ENCODE results near the gene PEF1. TPM values are rescaled to one million over a fixed set of nuclear protein-coding genes. Genes with fewer than 3 reads are reported as not detected.
A peak's percentile ranks its signal among the peaks of the same experiment; 100 is the strongest.

The PEF1 gene
- total and polyA plus RNA-seq, 7 donors, result 52.9 to 87.4 (median 66.4) TPM

DNA sequence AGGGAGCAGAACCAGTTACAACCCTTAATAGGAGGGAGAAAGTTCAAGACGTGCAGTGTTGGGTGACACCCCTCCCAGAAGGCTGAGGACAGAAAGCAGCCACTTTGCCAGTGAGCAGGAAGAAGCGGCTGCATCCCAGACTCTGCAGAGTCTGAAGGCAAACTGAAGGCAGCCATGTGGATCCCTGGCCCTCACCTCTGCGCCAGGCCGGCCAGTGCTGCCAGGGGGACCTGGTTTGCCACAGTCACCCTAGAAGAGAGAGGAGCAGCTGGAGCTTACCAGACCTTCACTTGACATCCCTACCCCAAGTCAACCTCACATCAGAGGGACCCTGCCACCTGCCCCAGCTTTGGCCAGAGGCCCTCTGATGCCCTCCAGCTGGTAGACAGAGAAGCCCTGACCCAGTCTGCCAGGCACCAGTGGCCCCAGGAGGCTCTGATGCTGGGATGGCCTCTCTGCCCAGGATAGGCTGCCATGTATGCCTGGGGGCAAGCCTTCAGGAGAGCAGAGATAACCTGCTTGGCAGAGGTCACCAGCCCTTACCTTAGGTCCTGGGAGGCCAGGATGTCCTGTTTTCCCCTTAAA lies 16.3 kb upstream of the PEF1 start:
- intact Hi-C loops (cut with DNase I), result loop anchor here (10.0 kb wide), 1 partner anchor 304 kb away; no protein-coding TSS in a partner anchor
- no peaks in the 10 kb centered on the region for H3K9me3 ChIP-seq
- 90 to 92% methylated on average over 4 of the region's 4 CpGs for whole genome bisulfite sequencing, 2 donors
- no peaks in the 10 kb centered on the region for H3K27me3 ChIP-seq
- peaks cover 0 to 68% (median 14%) of the 10 kb centered on the region in 4 donors for H3K36me3 ChIP-seq
- no peak overlapping the region for H3K4me3 ChIP-seq
- TF ChIP-seq POLR2A (IDR thresholded peaks at IDR 0.05), result no peak
- no peak for TF ChIP-seq EP300 (IDR thresholded peaks at IDR 0.05)
- TF ChIP-seq, protein P1, sequence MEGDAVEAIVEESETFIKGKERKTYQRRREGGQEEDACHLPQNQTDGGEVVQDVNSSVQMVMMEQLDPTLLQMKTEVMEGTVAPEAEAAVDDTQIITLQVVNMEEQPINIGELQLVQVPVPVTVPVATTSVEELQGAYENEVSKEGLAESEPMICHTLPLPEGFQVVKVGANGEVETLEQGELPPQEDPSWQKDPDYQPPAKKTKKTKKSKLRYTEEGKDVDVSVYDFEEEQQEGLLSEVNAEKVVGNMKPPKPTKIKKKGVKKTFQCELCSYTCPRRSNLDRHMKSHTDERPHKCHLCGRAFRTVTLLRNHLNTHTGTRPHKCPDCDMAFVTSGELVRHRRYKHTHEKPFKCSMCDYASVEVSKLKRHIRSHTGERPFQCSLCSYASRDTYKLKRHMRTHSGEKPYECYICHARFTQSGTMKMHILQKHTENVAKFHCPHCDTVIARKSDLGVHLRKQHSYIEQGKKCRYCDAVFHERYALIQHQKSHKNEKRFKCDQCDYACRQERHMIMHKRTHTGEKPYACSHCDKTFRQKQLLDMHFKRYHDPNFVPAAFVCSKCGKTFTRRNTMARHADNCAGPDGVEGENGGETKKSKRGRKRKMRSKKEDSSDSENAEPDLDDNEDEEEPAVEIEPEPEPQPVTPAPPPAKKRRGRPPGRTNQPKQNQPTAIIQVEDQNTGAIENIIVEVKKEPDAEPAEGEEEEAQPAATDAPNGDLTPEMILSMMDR (IDR thresholded peaks at IDR 0.05), result no peak
- no peak for TF ChIP-seq POLR2AphosphoS5 (IDR thresholded peaks at IDR 0.05)
- peaks cover 0 to 6% (median 4%) of the 10 kb centered on the region in 4 donors for H3K4me1 ChIP-seq
- no peak for DNase-seq
- no peak overlapping the region for H3K27ac ChIP-seq

DNA sequence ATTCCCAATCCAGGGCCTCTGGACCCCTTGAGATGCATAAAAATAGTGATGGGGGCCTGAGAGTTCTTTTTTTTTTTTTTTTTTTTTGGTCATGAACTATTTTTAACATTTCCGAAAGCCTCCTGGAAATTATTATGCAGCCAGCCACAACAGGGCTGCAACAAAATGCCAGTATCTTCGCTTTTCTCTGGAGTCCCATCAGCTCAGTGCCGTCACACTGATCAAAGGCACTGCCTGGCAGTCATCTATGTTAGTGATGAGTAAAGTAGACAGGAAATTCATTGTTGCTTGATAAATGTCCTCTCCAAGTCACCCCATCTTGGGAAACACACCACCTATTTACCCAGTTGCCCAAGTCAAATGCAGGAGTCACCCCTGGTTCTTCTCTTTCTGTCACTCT lies 15.2 kb upstream of the PEF1 start:
- TF ChIP-seq, protein P1 (IDR thresholded peaks at IDR 0.05), result no peak
- no peak for TF ChIP-seq EP300 (IDR thresholded peaks at IDR 0.05)
- TF ChIP-seq POLR2A (IDR thresholded peaks at IDR 0.05), result no peak
- no peak for TF ChIP-seq POLR2AphosphoS5 (IDR thresholded peaks at IDR 0.05)
- 92 to 95% methylated on average over 3 of the region's 3 CpGs for WGBS, 2 donors
- H3K27me3 ChIP-seq, result no peaks in the 10 kb centered on the region
- intact Hi-C loops (cut with DNase I), result loop anchor here (10.0 kb wide), 1 partner anchor 305 kb away; no protein-coding TSS in a partner anchor
- no peaks in the 10 kb centered on the region for H3K9me3 ChIP-seq
- no peak for DNase-seq
- no peak overlapping the region for H3K27ac ChIP-seq
- peaks cover 6 to 72% (median 15%) of the 10 kb centered on the region in 4 donors for H3K36me3 ChIP-seq
- no peak overlapping the region for H3K4me3 ChIP-seq
- peaks cover 0 to 4% (median 0%) of the 10 kb centered on the region in 4 donors for H3K4me1 ChIP-seq

DNA sequence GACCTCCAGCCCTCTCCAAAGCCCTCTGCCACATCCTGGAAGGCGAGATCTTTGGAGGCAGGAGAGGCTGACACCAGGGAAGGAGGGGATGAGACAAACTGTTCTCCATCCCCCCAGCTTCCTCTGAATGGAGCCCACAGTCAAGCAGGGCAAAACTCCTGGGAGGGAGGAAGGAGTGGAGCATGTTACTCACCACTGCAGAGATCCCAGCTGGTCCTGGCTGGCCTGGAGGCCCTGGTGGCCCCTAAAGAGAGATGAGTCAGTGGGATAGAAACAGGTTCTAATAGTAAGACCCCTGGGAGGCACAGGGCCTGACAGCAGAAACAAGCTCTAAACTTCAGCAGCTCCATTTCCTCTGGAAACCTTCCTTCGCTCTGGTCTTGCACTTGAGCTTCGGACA lies 14.0 kb upstream of the PEF1 start:
- WGBS, 2 donors, result 87 to 90% methylated on average over 3 of the region's 3 CpGs
- H3K36me3 ChIP-seq, result peaks cover 6 to 82% (median 21%) of the 10 kb centered on the region in 4 donors
- no peaks in the 10 kb centered on the region for H3K27me3 ChIP-seq
- H3K27ac ChIP-seq, result no peak overlapping the region
- H3K4me1 ChIP-seq, result peaks cover 0 to 4% (median 0%) of the 10 kb centered on the region in 4 donors
- no peak for DNase-seq
- TF ChIP-seq, protein P1 (IDR thresholded peaks at IDR 0.05), result no peak
- TF ChIP-seq POLR2AphosphoS5 (IDR thresholded peaks at IDR 0.05), result no peak
- TF ChIP-seq POLR2A (IDR thresholded peaks at IDR 0.05), result no peak
- TF ChIP-seq EP300 (IDR thresholded peaks at IDR 0.05), result no peak
- H3K4me3 ChIP-seq, result no peak overlapping the region
- H3K9me3 ChIP-seq, result no peaks in the 10 kb centered on the region
- intact Hi-C loops (cut with DNase I), result no loop called here

DNA sequence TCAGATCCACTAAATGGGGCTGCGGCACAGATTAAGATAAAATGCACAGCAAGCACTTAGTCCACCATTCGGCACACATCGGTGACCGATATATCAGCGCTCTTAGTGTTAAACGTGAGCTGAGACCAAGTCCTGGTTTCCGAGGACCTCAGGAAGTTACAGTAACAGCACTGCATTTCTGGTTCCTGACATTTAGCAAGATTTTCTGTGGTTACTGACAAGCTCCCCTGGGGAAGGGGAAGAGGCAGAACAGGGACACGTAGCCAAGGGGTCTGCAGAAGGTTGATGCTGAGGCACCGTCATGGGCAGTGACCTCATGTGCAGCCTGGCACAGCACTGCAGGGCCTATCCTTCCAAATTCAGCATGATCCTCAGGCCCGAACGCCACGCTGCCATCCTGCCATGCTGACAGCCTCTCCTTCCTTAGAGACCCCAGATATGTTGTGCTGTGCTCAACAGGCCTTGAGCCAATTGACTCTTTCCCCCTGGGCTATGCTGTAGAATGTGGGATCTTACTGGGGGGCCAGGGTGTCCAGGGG lies 13.4 kb upstream of the PEF1 start:
- peak; percentile 49 for DNase-seq
- peaks cover 6 to 88% (median 25%) of the 10 kb centered on the region in 4 donors for H3K36me3 ChIP-seq

More for the DNA sequence above, 13.4 kb upstream of the PEF1 start:
- Histone ChIP-seq H3K9me3 (no peaks in the 10 kb centered on the region), H3K27ac (no peak overlapping the region), H3K27me3 (no peaks in the 10 kb centered on the region), H3K4me3 (no peak overlapping the region), H3K4me1 (peaks cover 0 to 4% (median 0%) of the 10 kb centered on the region in 4 donors)
- 85 to 93% methylated on average over 12 of the region's 12 CpGs for WGBS, 2 donors
- intact Hi-C loops (cut with DNase I), result no loop called here
- TF ChIP-seq POLR2A (IDR thresholded peaks at IDR 0.05) (no peak), POLR2AphosphoS5 (IDR thresholded peaks at IDR 0.05) (no peak), EP300 (IDR thresholded peaks at IDR 0.05) (no peak)
- TF ChIP-seq, protein P1 (IDR thresholded peaks at IDR 0.05), result no peak
